HG02798 (cell line): ENCODE data around the gene KRT20.

Source experiments
- ATAC-seq: cut with Tn5 transposase; IDR thresholded peaks from one replicate; pipeline ENCODE4 v1.9.1; 2021; ENCODE audit warnings: mild to moderate bottlenecking; ENCODE audit not compliant: unreplicated experiment, poor library complexity

KRT20 gene

DNA sequence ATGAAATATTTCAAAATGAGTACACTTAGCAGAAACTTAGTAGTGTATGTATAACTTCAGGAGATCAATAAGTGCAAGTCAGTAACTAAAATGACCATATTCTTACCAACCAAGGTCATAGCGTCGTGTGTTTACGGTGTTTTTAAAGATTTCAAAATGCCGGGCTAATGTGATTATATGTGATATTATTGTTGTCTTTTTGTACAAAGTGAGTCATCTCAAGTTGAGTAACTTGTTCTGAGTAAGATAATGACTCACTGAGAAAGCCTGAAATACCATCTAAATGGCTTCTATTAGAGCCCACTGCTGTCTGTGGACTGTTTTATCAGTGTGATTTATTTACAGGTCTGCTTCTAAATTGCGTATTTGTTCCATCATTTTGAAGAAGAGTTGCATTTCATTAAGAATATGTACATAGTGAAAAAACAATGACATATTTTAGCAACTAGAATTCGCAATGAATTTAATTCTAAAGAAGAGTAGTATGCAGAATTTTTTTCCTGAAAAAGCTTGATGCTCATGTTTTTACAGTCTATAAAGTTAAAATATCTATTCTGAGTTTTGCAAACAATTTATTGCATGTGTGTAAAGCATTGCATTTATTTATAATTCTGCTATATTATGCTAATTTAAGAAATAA, 30.7 kb downstream of the KRT20 start:
- no peak for ATAC-seq

- no peak for ATAC-seq
Measured at GRCh38 chr17:40852364-40852763, 32.7 kb downstream of the KRT20 start.

- no peak for ATAC-seq
Measured at GRCh38 chr17:40850293-40850972, 34.6 kb downstream of the KRT20 start.

- no peak for ATAC-seq
Measured at GRCh38 chr17:40849723-40850122, 35.3 kb downstream of the KRT20 start.

GRCh38 chr17:40848583-40849235, 36.3 kb downstream of the KRT20 start:
- no peak for ATAC-seq

DNA sequence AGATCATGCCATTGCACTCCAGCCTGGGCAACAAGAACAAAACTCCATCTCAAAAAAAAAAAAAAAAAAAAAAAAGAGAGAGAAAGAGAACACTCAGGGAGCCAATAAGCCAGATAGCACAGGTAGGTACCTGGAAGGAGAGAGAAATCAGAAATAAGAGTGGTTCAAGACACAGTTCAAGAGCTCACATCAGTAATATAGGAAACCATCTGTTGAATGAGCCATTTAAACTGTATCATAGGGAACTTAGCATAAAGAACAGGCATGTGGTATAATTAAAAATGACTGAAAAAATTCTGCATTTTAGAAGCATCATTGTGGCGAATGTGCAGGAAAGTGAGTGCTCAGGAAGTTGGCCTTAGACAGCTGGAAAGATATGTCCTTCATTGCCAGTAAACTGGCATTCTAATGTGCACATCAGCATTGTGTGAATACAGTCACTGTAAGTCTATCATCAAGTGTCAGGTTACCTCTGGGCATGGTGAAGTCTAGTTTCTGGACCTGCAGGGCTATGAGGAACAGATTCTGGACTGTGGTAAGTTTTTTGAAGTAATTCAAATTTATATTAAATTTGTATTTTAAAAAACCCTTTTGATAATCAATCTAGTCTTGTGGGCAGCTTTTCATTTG, 38.4 kb downstream of the KRT20 start:
- ATAC-seq, result no peak

DNA sequence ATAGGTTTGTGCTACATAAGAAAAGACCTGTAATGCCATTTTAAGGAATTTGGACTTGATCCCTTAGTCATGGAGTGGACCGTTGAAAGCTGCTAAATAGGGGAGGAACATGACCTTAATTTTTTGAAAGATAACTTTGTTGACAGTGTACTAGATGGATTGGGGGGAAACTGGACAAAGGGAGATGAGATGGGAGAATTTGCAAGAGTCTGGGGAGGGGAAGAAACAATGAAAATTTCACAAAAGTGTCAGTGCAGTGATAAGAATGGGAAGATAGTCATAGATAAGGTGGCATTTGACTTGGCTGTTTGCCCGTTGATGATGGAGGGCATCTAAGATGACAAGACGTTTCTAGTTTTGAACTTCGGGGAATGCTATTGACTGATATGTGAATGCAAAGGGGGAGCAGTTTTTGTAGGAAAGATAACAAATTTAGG, 40.4 kb downstream of the KRT20 start:
- no peak for ATAC-seq

DNA sequence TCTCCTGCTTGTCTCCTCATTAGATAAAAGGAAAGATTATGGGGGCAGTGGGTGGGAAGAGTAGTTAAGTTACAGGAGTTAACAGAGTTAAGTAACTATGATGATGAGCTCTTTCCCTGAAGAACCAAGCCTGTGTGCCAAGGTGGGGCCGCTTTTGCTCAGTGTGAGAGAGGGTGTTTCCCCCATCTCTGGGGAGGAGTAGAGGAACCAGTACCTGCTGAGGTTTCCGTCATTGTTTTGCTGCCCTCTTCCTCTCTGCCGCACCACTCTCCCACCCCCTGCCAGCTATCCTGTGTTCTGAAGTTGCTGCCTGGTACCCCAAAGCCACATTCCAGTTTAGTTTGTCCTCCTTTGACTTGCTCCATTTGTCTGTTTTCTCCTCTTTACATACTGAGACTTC, 41.8 kb downstream of the KRT20 start:
- no peak for ATAC-seq

DNA sequence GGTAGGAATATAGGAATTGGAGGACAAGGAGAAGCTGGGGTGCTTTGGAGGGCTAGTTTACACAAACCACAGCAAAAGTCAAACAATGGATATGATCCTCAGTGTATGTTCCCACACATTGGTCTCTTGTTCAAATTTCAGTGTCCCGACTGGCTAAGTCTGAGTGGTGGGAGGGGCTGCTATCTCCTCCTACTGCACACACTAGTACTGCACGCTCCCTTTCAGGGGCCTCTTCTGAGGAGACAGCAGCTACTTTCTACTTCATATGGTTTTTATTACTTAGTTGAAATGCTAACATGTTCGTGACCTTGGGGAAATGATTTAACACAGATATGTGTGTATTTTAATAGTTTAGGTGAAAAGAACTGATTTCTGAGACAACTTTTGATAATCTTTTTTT, 43.8 kb downstream of the KRT20 start:
- ATAC-seq, result no peak

DNA sequence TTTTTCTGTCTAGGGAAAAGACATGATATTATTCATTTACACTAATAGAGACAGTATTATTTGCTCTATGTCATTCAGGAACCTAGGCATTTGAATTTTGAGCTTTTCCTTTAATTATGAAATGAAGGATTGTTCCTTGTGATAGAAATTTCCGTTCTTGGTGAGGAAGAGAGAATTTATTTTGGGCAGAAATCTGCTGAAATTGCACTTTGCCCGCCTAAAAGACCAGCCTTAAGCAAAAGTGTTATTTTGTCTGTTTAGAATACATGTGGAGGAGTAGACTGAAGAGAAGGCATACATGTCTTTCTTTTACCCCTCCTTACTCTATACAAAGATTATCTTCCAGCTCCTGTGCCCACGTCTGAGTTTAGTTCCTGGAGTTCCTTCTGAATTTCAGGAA, 45.8 kb downstream of the KRT20 start:
- no peak for ATAC-seq

DNA sequence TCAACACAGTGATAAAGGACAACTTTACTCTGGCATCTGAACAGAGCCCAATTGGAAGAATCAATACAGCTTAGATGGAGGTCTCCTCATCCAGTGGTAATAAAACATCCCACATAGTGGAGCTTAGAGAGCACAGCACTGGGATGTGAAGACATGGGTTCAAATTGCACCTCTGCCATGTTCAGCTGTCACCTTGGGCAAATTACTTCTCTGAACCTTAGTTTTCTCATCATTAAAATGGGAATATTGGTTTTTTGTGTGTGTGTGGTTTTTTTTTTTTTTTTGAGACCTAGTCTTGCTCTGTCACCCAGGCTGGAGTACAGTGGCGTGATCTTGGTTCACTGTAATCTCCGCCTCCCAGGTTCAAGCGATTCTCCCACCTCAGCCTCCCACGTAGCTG, 49.0 kb downstream of the KRT20 start:
- no peak for ATAC-seq

GRCh38 chr17:40833882-40834281, 51.2 kb downstream of the KRT20 start:
- ATAC-seq, result no peak

DNA sequence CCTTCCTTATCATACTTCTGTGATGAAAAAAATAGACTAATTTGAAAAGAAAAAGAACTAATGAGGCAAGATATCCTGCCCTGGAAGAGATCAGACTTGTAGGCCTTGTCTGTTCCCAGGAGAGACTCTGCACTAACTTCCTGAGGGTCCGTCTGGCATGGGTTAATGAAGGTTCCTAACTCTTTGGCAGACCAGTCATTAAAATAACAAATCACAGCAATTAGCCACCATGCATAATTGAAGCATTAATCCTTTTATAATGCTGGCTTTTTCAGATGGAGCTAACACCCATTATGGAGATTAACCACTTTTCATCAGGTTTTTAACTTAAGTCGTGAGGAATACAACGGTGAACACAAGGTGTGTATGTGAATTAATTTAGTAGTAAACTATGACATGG, 52.2 kb downstream of the KRT20 start:
- no peak for ATAC-seq

- no peak for ATAC-seq
Measured at GRCh38 chr17:40830085-40830776, 54.8 kb downstream of the KRT20 start.

GRCh38 chr17:40828454-40829044, 56.5 kb downstream of the KRT20 start:
- no peak for ATAC-seq

GRCh38 chr17:40827746-40828453, 57.1 kb downstream of the KRT20 start:
- ATAC-seq, result no peak
